GM19328 (cell line): ENCODE data around the gene LRRC8D.

Experiments
- ATAC-seq: cut with Tn5 transposase; IDR thresholded peaks from one replicate; pipeline ENCODE4 v1.9.1; 2021; ENCODE audit warnings: mild to moderate bottlenecking, moderate library complexity; ENCODE audit not compliant: unreplicated experiment

LRRC8D gene

DNA sequence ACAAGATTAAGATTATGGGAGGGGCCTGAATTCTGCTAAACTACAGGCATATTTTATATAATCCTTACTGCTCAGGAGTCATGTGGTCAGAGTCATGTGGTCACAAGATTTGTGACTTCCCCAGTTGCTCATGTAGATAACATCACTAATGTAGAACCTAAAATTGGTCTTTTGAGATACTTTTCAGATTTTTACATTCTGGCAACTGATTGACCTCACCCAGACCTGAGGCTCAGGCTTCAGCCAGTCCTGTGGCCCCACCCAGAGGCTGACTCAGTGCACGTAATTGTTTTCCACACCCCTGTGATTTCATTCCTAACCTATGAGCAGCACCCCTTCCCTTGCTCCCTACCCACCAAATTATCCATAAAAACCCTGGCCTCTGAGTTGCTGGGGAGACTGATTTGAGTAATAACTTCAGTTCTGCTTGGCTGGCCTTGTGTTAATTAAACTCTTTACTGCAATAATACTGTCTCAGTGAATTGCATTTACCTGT is 132.3 kb downstream of the LRRC8D start:
- peak; percentile 49 for ATAC-seq

DNA sequence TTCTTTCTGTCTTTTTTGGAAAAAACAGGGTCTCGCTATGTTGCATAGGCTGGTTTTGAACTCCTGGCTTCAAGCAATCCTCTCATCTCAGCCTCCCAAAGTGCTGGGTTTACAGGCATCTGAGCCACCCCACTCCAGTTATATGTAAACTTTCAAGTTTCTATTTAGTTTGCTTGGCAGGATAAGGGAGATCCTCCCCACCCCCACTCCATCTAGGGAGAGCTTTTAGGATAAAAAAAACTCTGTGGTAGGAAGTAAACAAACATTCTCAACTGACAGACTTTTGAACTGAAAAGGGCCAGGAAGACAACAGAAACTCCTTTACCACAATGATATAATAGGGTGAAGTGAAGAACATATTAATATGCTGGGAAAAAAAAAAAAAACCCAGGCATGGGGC is 133.1 kb downstream of the LRRC8D start:
- ATAC-seq: no peak

DNA sequence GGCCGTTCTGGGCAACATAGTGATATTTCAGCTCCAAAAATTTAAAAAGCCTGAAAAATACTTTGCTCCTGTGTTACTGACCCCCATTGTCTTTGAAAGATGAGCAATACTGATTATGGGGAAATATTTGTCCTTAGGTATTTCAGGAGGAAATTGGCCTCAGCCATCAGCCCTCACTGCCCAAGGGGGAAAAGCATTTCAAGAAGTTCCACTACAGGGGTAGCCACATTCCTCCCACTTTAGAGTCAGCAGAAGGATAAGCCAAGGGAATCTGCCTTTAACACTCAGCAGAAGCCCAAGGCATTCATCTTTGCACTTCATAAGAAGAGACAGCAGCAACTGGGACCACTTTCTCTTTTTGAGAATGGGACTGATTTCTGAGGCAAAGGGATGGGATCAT is 133.6 kb downstream of the LRRC8D start:
- ATAC-seq: no peak

DNA sequence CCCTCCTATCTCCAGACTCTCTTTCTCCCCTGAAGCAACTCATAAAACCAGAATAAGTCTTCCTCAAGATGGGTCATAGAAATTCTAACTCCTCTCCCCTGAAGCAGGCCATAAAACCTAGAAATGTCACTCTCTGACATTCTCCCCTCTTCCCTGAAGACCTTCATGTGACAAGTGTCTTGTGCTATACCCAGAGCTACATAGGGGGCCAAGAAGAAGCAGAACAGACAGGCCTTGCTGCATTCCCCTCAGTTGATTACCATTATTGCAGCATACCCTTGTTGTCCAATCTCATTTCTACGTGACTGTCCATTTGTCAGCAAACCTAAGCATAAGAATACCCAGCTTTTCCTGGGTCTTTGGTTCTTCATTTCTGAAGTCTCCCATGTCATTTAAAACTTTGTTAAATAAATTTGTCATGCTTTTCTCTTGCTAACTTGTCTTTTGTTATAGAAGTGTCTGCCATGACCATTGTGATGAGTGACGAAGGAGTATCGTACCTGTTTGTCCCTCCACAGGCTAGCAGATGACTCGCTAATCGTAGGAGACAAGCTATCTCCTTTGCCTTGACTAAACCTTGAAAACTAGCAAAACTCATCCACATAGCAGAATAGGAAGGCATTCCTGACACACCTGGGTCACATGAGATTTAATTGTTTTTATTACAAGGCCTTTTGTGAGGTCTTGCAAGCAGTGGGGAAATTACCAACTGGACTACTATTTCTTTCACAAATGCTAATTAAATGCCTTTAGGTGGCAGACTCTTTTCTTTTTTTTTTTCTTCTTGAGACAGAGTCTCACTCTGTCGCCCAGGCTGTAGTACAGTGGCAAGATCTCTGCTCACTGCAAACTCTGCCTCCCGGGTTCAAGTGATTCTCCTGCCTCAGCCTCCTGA is 134.7 kb downstream of the LRRC8D start:
- no peak for ATAC-seq

DNA sequence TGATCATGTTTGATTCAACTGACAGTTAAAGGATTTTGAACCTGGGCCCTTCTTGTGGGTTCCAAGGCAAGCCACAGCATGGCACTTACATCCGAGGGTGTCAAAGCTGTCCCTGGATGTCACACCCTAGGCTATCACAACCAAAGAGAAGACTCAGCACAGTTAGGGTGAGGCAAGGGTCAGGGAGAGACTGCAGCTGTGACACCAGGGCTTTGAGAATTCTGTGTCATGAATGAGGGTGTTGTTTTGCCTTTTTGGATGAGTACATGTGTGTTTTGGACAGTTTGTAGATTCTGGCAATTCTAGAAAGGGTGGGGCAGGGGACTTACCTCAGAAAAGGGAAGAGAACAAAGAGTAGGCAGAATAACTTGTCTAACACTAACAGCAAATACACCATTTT is 136.3 kb downstream of the LRRC8D start:
- ATAC-seq: no peak

DNA sequence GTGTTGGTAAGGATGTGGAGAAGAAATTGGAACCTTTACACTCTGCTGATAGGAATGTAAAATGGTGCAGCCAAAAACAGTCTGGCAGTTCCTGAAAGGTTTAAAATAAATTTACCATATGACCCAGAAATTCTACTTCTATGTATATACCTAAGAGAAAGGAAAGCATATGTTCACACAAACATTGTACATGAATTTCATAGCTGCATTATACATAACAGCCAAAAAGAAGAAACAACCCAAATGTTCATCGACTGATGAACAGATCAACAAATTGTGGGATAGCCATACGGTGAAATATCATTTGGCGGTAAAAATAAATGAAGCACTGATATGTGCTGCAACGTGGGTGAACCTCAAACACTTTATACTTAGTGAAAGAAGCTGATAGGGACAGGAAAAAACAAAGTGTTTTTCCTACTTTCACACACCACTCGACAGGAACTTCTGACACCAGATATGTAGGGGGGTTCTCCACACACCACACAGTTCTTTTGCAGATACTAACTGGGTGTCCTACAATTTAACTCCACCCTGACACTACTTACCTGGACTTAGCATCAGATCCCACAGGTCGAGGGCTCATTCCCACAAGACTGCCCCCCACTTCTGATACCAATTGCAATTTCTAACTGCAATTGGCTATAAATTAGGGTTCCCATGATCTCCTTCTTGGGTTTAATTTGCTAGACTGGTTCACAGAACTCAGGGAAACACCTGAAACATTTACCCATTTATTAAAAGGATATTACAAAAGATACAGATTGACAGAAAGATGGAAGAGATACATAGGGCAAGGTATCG is 138.2 kb downstream of the LRRC8D start:
- ATAC-seq: no peak

DNA sequence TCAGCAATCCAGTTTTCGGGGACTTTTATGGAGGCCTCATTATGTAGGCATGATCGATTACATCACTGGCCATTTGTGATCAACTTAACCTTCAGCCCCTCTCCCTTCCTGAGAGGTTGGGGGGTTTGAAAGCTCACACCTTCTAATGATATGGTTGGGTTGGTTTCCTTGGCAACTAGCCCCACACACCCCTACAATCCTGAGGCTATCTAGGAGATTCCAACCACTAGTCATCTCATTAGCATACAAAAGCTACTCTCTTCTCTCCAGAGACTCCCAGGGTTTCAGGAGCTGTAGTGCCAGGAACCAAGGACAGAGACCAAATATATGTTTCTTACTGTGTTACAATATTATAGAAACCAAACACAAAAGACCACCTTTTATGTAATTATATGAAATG is 138.9 kb downstream of the LRRC8D start:
- no peak for ATAC-seq

DNA sequence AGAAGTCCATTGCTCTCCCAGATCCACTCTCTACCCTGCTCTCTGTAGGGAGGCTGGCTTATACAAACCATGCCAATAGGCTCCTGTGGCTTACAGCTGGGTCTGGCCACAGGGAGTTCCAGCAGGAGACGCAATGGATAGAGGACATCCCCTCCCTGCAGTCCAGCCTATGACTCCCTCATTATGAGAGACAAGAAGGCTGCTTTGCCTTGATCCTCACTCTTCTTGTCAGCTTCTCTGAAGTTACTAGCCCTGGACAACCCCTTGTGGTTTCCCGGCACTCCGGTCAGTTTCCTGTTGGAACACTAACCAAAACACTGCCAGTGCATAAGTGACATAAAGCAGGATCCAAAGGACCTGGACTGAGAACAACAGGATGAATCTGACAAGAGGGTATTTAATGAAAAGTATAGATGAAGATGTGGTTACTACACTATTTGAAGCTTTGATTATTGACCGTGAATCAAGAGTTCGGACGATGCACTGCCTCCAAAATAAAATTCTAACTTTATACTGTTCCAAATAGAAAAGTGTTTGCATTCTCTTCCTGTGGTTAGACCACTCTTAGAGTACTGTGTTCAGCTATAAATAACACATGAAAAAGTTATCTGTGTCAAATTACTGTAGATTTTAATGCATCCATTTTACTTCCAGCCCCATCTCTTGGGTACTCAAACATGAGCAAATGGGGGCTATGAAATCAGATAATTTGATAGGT is 141.4 kb downstream of the LRRC8D start:
- no peak for ATAC-seq

DNA sequence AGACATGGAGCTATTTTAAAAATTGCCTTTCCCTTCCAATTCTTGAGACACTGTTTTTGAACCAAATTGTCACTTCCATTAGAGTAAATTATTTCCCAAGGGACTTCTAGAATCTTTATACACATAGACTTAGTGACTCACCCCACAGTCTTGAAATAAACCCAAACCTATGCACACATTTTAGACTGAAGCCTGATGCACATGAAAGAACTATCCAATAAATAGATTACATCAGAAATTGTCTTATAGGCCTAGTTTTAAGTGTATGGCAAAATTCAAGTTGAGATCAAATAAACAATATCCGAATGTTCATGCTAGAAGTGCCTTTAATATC is 141.9 kb downstream of the LRRC8D start:
- no peak for ATAC-seq

DNA sequence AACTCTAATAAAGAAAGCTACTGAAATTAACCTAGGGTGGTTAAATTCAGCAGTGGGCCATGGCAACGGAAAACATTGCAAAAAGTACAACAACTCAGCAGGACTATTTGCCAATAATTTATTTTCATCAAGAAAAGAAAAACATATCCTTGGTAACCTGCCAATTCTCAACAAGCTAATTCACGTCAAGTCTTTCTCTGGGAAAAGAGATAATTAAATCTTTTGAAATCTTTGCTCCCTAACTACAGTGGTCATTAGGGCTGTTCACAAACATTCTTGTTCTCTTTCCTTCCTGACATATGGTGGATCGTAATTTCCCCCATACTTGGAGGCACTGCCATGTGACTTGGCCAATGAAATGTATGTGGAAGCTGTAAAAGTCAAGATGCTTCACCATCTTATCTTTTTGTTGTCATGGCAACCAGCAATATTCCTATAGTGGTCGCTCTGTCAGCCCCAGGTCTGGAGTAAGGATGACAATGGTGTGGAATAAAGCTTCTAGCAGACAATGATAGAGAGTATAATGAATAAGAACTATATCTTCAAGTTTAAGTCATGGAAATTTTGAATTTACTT is 144.4 kb downstream of the LRRC8D start:
- ATAC-seq: no peak

DNA sequence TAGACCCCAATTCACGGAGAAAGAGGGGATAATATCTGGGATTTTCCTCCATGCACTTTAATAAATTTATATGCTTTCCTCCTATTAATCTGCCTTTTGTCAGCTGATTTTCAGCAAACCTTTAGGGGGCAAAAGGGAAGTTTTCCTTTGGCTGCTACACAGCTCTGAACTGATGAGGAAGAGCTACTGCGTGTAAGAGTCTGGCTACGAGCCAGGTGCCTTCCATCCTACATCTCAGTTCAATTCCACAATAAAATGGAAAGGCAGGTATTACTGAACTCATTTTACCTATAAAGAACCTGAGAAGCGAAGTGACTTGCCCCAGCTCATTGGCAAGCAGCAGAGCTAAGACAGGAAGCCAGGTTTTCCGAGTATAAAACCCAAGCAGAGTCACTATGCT is 145.8 kb downstream of the LRRC8D start:
- ATAC-seq: no peak

DNA sequence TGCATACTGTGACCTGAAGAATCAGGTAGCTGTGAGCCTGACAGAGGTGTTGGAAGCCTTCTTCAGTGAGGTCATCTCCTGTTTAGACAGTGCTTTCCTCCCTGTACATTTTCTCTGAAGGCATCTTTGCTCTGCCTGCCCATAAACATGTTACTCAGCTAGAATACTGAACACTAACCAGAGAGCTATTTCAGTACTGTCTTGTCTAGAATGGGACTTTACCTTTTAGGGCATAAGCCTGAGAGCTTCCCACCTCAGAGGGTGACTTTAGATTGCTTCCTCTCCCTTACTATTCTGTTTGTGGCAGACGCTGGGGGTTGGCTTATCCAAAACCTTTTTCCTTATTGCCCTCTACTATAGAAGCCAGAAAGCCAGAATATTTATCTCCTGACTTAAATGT is 150.8 kb downstream of the LRRC8D start:
- ATAC-seq: peak; percentile 64

DNA sequence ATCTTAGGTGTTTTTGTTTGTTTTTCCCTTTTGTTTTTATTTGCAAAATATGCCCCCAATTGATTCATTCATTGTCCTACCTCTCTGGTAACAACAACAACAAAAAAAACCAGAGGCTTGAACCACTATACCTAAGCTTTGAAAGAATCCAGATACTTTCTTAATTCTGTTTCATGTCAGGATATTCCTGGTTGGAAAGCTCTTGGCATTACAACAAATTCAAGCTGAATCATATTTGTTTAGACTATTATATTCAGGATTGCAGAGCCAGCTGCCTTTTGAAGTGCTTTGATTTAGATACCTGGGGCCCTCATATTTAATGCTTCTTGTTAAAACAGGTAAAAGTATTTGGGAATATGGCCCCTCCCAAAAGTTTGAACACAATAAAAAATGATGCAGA is 151.2 kb downstream of the LRRC8D start:
- no peak for ATAC-seq

DNA sequence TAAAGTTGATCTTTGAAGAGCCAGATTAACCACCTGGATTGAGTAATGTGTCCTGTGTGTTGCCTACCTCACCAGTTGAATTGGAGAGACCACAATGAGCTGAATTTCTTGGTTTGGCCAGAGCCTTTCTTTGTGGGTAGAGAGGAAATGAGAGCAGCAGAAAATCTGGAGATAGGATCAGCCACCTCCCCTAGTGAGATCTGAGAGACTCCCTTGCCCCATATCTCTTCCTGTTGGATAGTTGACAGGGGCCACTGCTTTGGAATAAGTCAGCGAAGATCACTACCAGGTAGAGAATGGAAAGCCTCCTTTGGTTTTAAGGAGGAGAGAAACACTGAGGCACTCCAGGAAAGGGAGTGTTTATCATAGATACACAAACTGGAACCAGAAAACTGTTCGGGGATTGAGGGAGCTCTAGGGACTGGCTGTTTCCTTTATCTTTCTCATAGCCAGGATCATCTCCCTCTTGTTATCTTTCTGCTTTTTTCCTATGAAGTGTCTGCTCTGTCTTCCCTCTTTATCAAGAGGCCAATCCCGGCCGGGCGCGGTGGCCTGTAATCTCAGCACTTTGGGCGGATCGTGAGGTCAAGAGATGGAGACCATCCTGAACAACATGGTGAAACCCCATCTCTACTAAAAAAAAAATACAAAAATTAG is 152.8 kb downstream of the LRRC8D start:
- no peak for ATAC-seq

DNA sequence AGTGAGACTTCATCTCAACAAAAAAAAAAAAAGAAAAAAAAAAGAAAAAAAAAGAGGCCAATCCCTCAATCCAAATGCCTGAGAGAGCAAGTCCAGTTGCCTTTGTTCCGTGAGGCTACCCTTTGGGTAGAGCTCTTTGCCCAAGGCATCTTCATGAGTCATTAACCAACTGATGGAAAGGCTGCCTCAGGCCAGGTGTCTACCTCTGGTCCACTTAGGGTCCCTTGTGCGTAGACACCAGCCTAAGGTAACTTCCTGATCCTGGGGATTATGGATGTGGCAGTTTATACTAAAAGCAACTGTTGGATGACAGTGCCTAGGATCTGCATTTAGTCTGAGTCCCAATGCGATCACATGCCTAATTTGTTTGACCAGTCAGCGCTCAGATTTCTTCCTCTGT is 153.4 kb downstream of the LRRC8D start:
- no peak for ATAC-seq

DNA sequence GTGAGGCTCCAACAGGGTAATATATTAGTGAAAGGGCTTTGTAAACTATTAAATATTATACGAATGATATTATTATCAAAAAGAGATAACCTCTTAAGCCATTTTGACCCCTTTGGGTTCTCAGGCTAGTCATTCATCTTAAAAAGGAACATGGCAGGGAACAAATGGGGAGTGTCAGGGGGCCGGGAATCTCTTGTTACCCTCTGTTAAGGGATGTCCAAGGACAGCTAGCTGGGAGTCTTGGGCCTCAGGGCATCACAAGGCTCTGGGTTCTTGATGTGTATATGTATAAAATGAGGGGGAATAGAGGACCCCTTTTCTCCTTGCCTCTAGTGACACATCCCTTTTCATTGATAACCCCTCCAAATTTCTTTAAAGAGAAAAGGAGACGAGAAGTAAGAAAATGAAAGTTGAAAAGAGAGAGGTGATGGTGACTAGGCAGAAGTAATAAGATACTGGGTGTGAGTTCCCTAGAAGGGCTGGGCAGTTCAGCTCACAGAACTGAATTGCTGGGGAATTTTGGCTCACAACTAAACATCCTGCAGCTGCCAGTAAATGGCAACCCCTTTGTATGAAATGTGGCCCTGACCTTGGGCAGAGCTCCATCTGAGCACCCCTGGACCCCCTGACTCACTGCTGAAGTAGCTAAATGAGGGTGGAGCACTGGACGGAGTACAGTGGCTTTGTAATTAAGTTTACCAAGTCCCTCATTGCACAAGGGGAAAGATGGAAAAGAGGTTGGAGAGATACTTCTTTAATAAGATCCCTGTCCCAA is 154.1 kb downstream of the LRRC8D start:
- no peak for ATAC-seq

DNA sequence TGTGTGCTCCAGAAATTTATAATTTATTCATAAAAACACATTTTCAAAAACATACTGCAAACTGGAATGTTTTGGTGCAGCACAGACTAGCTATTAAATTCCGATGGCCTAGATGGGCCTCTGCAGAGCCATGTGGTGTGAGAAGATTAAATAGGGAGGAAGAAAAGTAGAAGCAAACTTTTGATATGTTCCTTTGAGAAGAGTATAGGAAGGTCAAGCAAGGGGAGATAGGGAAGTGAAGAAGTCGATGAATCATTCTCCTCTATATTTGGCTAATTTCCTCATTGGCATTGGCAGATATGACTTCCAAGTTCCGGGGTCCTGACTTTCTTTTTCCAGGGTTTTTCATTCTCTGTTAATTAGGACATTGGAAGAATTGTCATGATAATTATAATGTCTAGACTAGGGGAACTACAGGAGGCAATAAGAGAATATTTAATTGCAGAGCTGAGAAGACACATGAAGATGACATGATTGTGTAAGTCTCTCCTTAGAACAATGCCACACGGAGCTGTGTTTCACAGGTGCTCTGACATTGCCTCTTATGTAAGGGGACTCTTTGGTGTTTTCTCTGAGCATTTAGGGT is 154.8 kb downstream of the LRRC8D start:
- no peak for ATAC-seq

DNA sequence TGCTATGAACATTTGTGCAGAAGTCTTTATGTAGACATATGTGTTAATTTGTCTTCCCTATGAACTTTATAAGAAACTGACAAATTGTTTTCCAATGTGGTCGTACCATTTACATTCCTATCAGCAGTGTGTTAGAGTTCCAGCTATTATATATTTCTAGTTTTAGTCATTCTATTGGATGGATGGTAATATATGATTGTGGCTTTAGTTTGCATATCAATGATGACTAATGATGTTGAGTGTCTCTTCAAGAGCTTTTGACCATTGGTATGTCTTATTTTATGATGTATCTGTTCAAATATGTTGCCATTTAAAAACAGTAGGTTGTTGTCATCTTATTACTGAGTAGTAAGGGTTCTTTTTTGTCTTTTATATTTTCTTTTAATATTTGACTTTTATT is 157.9 kb downstream of the LRRC8D start:
- ATAC-seq: no peak

DNA sequence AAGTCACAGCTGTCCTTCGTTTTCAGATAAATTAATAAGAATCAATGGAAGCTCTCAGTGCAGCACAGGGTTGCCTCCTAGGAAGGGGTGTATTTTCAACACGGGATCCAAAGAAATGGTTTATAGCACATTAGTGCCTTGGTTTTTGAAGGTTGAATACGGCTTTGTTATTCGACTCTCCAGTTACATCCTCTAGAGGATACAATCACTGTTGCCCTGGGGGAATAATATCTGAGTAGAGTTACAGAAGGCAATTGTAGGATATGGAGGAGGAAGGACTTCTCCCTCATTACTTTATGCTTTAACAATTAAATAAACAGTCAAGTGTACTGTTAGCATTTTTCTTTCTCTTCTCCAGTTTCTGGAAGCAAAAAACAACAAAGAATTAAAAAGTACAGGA is 159.8 kb downstream of the LRRC8D start:
- ATAC-seq: no peak
